Karpas-422 (cell line): ENCODE results near the gene GTF2A2. TPM values are rescaled to one million over a fixed set of nuclear protein-coding genes. Genes with fewer than 3 reads are reported as not detected.

ENCODE experiments used
- DNase-seq: peaks from one replicate; pipeline ENCODE4 v3.0.0-alpha.2; 2015
- H2AFZ ChIP-seq: fragments of 200-600 bp; sonication (generic); 2 replicates; pipeline ENCODE4 v1.6.1; 2014; ENCODE audit warnings: antibody characterized with exemption, low read length, mixed read lengths
- H3K27ac ChIP-seq: fragments of 200-600 bp; sonication (generic); 2 replicates; pipeline ENCODE4 v1.5.1; 2014; ENCODE audit warnings: mild to moderate bottlenecking, low read length, moderate library complexity
- H3K27me3 ChIP-seq: fragments of 200-600 bp; sonication (generic); 2 replicates; pipeline ENCODE4 v1.6.1; 2014; ENCODE audit warnings: low read length, mixed read lengths
- H3K36me3 ChIP-seq: fragments of 200-600 bp; sonication (generic); 2 replicates; pipeline ENCODE4 v1.6.1; 2014; ENCODE audit warnings: low read length, mixed read lengths; ENCODE audit not compliant: insufficient read depth
- H3K4me1 ChIP-seq: fragments of 200-600 bp; sonication (generic); 2 replicates; pipeline ENCODE4 v1.6.1; 2014; ENCODE audit warnings: mild to moderate bottlenecking, low read length, mixed read lengths
- H3K4me2 ChIP-seq: fragments of 200-600 bp; sonication (generic); 2 replicates; pipeline ENCODE4 v1.6.1; 2014; ENCODE audit warnings: low read length, low read depth, mild to moderate bottlenecking; ENCODE audit not compliant: poor library complexity, severe bottlenecking
- H3K4me3 ChIP-seq: fragments of 200-600 bp; sonication (generic); 2 replicates; pipeline ENCODE4 v1.5.1; 2014; ENCODE audit warnings: mild to moderate bottlenecking, antibody characterized with exemption, low read length, mixed read lengths
- H3K79me2 ChIP-seq: fragments of 200-600 bp; sonication (generic); 2 replicates; pipeline ENCODE4 v1.6.1; 2014; ENCODE audit warnings: mild to moderate bottlenecking, low read length, mixed read lengths
- H3K9ac ChIP-seq: fragments of 200-600 bp; sonication (generic); 2 replicates; pipeline ENCODE4 v1.6.0; 2014; ENCODE audit warnings: low read length
- H3K9me2 ChIP-seq: fragments of 200-600 bp; sonication (generic), shearing (Covaris generic); replicated peaks from 2 replicates; pipeline ENCODE4 v1.6.0; 2014; ENCODE audit warnings: mild to moderate bottlenecking, low read length, moderate library complexity; ENCODE audit not compliant: insufficient read depth
- H3K9me3 ChIP-seq: fragments of 300-700, 200-600 bp; sonication (generic); 2 replicates; pipeline ENCODE4 v1.6.1; 2014; ENCODE audit warnings: low read length, mixed read lengths
- H4K20me1 ChIP-seq: fragments of 200-600 bp; sonication (generic); 2 replicates; pipeline ENCODE4 v1.6.1; 2014; ENCODE audit warnings: mild to moderate bottlenecking, antibody characterized with exemption, low read length, low read depth; ENCODE audit not compliant: insufficient read depth
- total RNA-seq: library from RNA; depleted of rRNA; stranded (reverse); fragments of >200 nt; shearing (Covaris generic); gene quantifications from 2 replicates; pipeline ENCODE4 v1.2.3, GENCODE V29; 2014; ENCODE audit warnings: low replicate concordance

GTF2A2 gene
- total RNA-seq, 1 experiment from 2014 or later = 140 TPM

- Histone ChIP-seq H3K9ac (no peak within 1 kb of the TSS), H3K27ac (no peak within 1 kb of the TSS), H4K20me1 (no peaks in the 10 kb centered on the region), H3K27me3 (no peaks in the 10 kb centered on the region), H2AFZ (no peak within 1 kb of the TSS), H3K9me2 (no peaks in the 10 kb centered on the region), H3K9me3 (no peaks in the 10 kb centered on the region), H3K4me3 (no peak within 1 kb of the TSS), H3K4me2 (no peak within 1 kb of the TSS), H3K79me2 (no peaks in the 10 kb centered on the region), H3K4me1 (peaks cover 7% of the 10 kb centered on the region; the same call in 1 of the 2 replicates), H3K36me3 (no peaks in the 10 kb centered on the region)
- DNase-seq = no peak
Measured at GRCh38 chr15:59611276-59612260, 45.7 kb downstream of the GTF2A2 start, which contains the start of gene GCNT3. Gene GCNT3 (plus strand): TSS chr15:59611783. CDS start chr15:59618239, 6,456 bp downstream.

GRCh38 chr15:59609730-59610712 lies 47.3 kb downstream of the GTF2A2 start:
- no peak for DNase-seq
- no peak overlapping the region for H2AFZ ChIP-seq
- no peak overlapping the region for H3K27ac ChIP-seq
- H3K36me3 ChIP-seq = no peaks in the 10 kb centered on the region
- no peaks in the 10 kb centered on the region for H3K9me2 ChIP-seq
- H4K20me1 ChIP-seq = no peaks in the 10 kb centered on the region
- peaks cover 4% of the 10 kb centered on the region; the same call in 1 of the 2 replicates for H3K4me1 ChIP-seq
- H3K9ac ChIP-seq = no peak overlapping the region
- no peak overlapping the region for H3K4me3 ChIP-seq
- no peak overlapping the region for H3K4me2 ChIP-seq
- no peaks in the 10 kb centered on the region for H3K79me2 ChIP-seq
- H3K27me3 ChIP-seq = no peaks in the 10 kb centered on the region
- H3K9me3 ChIP-seq = no peaks in the 10 kb centered on the region

GRCh38 chr15:59605994-59606393 lies 51.3 kb downstream of the GTF2A2 start:
- no peak overlapping the region for H3K4me3 ChIP-seq
- H3K9me2 ChIP-seq = no peaks in the 10 kb centered on the region
- no peak for DNase-seq
- no peak overlapping the region for H2AFZ ChIP-seq
- H3K27me3 ChIP-seq = no peaks in the 10 kb centered on the region
- no peak overlapping the region for H3K9ac ChIP-seq
- H3K27ac ChIP-seq = no peak overlapping the region
- H3K4me2 ChIP-seq = no peak overlapping the region
- no peaks in the 10 kb centered on the region; the same call in 1 of the 2 replicates for H3K9me3 ChIP-seq
- no peaks in the 10 kb centered on the region for H3K79me2 ChIP-seq
- no peaks in the 10 kb centered on the region for H3K36me3 ChIP-seq
- no peaks in the 10 kb centered on the region for H4K20me1 ChIP-seq
- no peaks in the 10 kb centered on the region for H3K4me1 ChIP-seq

- no peaks in the 10 kb centered on the region for H3K36me3 ChIP-seq
- no peaks in the 10 kb centered on the region for H4K20me1 ChIP-seq
- H3K27me3 ChIP-seq = no peaks in the 10 kb centered on the region
- H3K9me2 ChIP-seq = no peaks in the 10 kb centered on the region
- no peaks in the 10 kb centered on the region; the same call in 1 of the 2 replicates for H3K9me3 ChIP-seq
- H3K79me2 ChIP-seq = no peaks in the 10 kb centered on the region
- no peak overlapping the region for H2AFZ ChIP-seq
- no peak overlapping the region for H3K9ac ChIP-seq
- DNase-seq = no peak
- H3K27ac ChIP-seq = no peak overlapping the region
- no peaks in the 10 kb centered on the region for H3K4me1 ChIP-seq
- no peak overlapping the region for H3K4me3 ChIP-seq
- H3K4me2 ChIP-seq = no peak overlapping the region
Measured at GRCh38 chr15:59598461-59598860, 58.9 kb downstream of the GTF2A2 start.

GRCh38 chr15:59596640-59597039 lies 60.7 kb downstream of the GTF2A2 start:
- no peaks in the 10 kb centered on the region for H3K4me1 ChIP-seq
- no peaks in the 10 kb centered on the region for H4K20me1 ChIP-seq
- DNase-seq = no peak
- H2AFZ ChIP-seq = no peak overlapping the region
- no peak overlapping the region for H3K4me3 ChIP-seq
- H3K79me2 ChIP-seq = no peaks in the 10 kb centered on the region
- H3K27me3 ChIP-seq = no peaks in the 10 kb centered on the region
- H3K9ac ChIP-seq = no peak overlapping the region
- H3K4me2 ChIP-seq = no peak overlapping the region
- H3K27ac ChIP-seq = no peak overlapping the region
- H3K36me3 ChIP-seq = no peaks in the 10 kb centered on the region
- no peaks in the 10 kb centered on the region for H3K9me3 ChIP-seq
- no peaks in the 10 kb centered on the region for H3K9me2 ChIP-seq

GRCh38 chr15:59595434-59595915 lies 61.8 kb downstream of the GTF2A2 start:
- Histone ChIP-seq H2AFZ (no peak overlapping the region), H3K27me3 (no peaks in the 10 kb centered on the region), H4K20me1 (no peaks in the 10 kb centered on the region), H3K4me3 (no peak overlapping the region), H3K4me2 (no peak overlapping the region), H3K4me1 (no peaks in the 10 kb centered on the region), H3K9me2 (no peaks in the 10 kb centered on the region), H3K79me2 (no peaks in the 10 kb centered on the region), H3K27ac (no peak overlapping the region), H3K9me3 (no peaks in the 10 kb centered on the region), H3K9ac (no peak overlapping the region), H3K36me3 (no peaks in the 10 kb centered on the region)
- no peak for DNase-seq

GRCh38 chr15:59594991-59595390 lies 62.3 kb downstream of the GTF2A2 start:
- Histone ChIP-seq H3K4me2 (no peak overlapping the region), H3K27me3 (no peaks in the 10 kb centered on the region), H2AFZ (no peak overlapping the region)

More at GRCh38 chr15:59594991-59595390, 62.3 kb downstream of the GTF2A2 start:
- H3K36me3 ChIP-seq = no peaks in the 10 kb centered on the region
- no peaks in the 10 kb centered on the region for H3K9me3 ChIP-seq
- H3K9me2 ChIP-seq = no peaks in the 10 kb centered on the region
- no peak overlapping the region for H3K4me3 ChIP-seq
- DNase-seq = no peak
- no peak overlapping the region for H3K9ac ChIP-seq
- no peaks in the 10 kb centered on the region for H3K79me2 ChIP-seq
- no peak overlapping the region for H3K27ac ChIP-seq
- H3K4me1 ChIP-seq = no peaks in the 10 kb centered on the region
- no peaks in the 10 kb centered on the region for H4K20me1 ChIP-seq
